HG03280 (cell line): ENCODE results near the gene ZBTB46.

Experiments used
- ATAC-seq: cut with Tn5 transposase; IDR thresholded peaks from one replicate; pipeline ENCODE4 v1.9.1; 2021; ENCODE audit warnings: mild to moderate bottlenecking, moderate library complexity; ENCODE audit not compliant: unreplicated experiment

ZBTB46 gene

DNA sequence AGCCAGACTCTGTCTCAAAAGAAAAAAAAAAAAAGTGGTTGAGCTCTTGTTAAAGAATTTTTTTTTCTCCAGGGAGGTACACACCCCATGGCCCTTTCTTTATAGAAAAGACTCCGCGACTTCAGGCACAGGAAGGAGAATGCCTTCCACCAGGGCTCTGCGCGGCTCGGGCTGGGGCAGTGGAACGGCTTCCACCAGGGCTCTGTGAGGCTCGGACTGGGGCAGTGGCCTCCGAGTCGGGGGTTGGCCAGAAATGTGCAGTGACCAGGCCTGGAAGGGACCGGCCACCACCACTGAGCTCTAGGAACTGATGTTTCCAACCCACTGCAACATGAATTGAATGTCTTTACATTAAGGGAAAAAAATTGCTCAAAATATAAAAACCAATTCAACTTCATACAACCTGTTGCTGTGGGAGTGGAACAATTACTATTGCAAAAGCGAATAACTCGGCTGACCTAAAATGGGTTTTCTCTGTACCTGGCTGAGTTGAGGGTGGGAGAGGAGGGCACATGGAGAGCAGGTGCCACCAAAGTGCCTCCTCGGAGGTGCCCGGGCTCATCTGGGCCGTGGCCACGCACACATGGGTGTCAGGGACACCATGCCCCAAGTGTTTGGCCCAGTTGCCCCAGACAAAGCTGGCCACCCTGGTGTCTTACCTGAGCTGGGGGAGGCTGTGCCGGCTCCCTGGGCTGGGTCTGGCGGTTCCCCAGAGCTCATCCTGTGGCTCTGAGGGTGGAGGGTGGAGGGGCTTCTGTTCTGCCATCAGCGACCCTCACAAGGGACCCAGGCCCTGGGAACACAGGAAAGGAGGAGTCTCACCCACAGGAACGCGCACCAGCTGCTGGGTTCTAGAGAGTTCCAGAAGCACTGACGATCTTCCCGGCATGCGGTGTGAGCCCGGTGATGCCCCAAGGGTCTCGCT is 62.2 kb downstream of the ZBTB46 start:
- no peak for ATAC-seq

DNA sequence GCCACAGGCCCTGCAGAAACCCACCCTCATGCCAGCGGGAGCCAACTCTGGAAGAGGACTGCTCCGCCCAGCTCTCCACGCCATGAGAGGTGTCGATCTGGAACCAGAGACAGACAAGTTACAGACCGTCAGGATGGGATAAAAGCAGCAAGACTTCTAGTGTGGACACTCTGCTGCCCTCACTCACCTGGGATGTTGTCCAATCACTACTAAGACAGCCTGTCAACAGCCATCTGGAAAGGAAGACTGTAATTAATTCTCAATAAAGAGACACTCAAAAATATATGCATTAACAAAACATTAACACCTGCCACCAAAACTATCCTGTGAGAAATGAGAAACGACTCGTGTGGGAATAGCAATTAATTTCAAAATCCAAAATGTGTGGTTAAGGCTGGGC is 63.2 kb downstream of the ZBTB46 start:
- ATAC-seq = no peak

DNA sequence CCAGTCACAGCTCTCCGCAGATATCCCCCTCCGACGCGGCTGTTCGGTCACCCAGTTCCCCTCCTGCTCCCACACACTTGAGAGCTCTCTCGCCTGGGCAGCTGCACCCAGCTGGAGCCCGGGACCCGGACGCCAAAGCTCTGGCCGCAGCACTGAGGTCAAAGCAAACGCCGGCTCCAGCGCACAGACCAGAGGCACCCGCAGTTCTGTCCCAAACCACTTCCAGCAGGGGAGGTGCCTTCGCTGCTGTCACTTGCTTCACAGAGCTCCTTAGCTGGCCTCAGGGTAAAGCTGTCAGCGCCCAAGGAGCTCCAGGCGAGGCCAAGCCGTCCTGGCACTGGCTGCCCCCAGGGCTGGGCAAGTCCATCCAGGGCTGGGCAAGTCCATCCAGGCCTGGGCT is 63.6 kb downstream of the ZBTB46 start:
- no peak for ATAC-seq

DNA sequence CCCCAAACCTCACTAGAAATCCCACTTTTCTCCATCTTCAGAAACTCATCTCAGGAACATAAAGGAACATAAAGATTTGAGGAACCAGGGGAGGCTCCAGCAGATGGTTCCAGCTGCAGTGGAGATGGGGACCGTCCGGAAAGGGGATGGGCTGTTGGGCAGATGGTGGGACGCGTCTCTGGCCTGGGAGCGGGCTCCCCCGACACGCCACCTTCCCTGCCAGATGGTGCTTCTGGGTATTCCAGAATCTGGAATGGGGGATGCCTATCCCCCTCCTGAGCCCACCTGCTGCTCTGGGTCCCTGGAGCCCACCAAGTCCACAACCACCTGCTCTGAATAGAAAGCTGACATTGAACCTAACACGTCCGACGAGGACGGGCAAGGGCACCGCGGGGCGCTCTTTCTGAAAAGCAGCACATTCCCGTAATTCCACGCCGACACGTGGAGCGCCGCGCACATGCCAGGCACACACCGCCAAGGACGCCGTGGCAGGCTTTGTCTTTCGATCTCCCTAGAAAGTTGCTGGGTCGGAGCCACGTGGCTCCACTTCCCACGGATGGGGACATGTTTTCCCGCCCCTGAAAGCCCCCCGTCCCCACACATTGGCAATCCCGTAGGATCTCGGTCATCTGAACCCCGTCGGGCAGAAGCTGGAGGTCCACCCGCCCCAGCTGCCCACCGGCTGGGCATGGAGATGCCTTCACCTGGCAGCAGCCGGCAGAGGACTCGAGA is 64.2 kb downstream of the ZBTB46 start:
- no peak for ATAC-seq

DNA sequence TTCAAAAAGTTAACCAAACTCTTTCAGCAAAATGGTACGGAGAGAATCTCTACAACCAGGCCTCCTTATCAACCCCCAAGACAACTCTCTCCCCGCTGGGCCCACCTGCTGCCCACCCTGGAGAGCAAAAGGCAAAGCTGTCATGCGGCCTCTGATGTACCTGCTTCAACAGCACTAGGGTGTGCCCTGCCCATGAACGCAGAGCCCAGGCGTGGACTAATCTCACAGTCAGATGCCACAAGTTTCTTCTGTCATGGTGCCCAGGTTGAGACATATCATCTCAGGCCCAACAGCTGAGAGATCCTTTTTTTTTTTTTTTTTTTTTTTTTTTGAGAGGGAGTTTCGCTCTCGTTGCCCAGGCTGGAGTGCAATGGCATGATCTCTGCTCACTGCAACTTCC is 65.2 kb downstream of the ZBTB46 start:
- no peak for ATAC-seq

DNA sequence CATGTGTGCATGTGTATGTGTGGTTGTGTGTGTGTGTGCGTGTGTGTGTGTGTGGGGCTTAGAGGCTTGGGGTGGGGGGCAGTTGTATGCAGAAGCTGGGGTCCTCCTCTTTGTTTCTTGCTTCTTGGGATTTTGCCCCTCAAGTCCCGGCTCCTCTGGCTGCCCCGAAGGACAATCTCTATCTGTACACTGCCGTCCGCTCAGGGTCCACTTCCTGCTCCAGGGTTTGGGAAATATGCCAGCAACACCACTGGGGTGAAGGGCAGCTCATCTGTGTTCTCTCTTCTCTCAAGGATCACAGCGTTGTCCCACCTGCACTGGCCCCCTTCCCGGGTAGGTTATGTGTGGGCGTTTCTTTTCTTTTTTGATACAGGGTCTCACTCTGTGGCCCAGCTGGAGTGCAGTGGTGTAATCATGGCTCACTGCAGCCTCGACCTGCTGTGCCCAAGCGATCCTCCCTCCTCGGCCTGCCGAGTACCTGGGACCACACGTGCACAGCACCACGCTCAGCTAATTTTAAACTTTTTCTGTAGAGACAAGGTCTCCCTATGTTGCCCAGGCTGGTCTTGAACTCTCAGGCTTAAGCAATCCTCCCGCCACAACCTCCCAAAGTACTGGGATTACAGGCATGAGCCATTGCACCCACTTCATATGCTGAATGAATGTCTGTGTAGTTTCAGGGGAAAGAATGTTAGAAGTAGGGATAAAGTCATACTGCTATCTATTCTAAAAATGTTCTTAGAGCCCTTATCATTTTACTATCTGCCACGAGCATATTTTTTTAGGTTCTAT is 65.8 kb downstream of the ZBTB46 start:
- ATAC-seq = no peak

DNA sequence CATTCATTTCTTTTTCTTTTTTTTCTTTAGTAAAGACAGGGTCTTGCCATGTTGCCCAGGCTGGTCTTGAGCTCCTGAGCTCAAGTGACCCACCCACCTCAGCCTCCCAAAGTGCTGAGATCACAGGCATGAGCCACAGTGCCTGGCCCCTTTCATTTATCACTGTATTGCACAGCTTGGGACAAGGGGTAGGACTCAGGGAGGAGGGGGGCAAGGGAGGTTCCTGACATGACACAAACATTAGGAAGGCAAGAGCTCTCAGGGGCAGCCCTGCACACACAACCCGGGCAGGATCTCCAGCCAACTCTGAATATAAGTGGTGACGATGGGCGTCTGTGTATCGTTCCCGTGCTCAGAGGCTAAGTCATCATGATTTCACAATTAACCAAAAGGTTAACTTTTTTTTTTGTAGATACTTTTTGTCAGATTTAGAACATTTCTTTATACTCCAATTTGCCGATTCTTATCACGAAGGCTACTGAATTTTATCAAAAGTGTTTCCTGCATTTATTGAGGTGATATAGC is 71.6 kb downstream of the ZBTB46 start:
- ATAC-seq = no peak

DNA sequence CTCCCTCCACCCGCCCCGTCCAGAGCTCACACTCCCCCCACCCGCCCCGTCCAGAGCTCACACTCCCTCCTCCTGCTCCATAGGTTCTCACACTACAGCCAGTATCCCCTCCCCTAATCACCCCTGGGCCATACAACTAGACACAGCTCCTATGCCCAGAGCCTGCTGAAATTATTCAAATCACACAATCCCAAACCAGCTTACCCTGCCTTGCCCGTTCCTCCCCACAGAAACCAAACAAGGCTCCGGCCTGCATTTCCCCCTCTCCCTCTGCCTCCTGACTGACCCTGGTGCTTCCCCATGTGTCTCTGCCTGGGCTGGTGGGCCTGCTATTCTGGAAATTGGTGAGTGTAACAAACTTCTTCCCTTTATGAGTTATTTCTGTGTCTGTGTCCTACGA is 72.9 kb downstream of the ZBTB46 start:
- no peak for ATAC-seq

DNA sequence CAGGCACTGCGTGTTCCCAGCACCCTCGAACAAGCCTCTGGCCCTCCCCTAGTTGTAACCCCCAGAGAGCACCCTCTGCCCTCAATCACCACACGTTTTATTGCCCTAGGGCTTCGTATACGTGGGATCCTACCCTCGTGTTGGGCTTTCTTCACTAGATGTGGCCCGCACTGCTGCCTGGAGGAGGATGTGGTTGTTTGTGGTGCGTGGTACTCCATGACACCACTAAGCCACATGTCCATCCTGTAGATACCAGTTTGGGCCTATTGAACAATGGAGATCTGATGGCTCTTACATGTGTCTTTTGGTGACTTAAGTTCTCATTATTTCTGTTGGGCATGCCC is 74.4 kb downstream of the ZBTB46 start:
- no peak for ATAC-seq

DNA sequence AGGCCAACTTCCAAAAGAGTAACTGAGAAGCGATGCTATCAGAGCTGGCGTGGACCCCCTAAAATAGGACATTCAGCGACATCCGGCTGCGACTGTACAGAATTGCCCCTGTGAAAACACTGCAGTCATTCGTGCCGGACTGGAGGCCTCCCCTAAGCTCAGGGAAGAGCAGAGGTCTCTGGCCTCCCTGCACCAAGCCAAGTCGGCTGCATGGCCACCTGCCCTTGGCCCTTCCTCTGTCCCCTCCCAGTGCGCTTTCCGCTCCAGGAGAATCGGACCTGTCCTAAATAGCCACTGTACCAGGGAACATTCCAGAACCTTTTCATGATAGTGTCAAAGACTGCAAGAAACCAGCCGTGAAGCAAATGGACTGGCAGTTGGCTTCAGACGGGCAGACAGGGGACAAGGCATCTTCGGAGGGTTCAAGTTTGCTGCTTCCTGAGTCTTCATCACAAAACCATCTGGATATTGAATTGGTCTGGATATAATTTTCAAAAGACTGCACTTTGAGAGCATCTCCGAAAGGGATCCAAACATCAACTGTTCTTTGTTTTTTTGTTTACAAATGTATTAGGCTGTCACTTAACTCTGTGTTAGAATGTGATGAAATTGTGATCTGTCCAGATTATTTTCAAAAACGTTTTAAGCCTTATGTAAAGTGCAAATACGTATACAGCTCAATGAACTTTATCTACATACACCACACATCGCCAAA is 75.0 kb downstream of the ZBTB46 start:
- ATAC-seq = no peak

DNA sequence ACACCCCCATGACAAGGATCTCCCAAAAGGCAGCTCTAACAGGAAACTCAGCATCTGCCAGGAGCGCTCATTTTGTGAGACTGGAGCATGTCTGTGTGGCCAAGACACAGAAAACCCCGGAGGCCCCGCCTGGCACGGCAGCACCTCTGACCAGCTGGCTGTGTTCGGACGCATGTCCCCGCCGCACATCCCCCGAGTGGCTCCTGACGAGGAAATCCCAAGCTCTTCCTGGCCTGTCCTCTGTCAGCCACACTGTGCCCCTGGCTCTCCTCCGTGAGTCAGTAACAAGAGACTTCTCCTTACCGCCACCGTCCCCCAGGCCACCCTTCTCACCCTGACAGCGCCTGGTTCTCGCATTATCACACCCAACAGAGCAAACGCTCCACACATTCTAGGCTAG is 77.1 kb downstream of the ZBTB46 start:
- ATAC-seq = no peak

DNA sequence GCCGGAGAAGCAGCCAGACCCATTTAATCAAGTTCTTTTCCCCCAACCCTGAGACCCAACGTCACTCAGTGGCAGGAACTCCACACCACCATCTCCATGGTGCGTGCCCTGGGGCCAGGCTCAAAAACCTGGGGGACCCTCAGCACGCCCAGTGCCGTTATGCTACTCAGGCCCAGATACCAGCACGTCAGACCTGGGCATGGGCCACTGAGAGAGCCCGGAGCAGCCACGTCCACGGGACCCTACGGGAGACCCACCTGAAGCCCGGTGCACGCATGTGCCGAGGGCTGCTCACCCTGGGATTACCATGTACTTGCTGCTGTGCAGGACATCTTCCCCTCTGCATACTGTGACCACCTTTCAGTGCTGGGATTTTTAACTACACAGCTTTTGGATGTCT is 77.7 kb downstream of the ZBTB46 start:
- ATAC-seq = no peak

DNA sequence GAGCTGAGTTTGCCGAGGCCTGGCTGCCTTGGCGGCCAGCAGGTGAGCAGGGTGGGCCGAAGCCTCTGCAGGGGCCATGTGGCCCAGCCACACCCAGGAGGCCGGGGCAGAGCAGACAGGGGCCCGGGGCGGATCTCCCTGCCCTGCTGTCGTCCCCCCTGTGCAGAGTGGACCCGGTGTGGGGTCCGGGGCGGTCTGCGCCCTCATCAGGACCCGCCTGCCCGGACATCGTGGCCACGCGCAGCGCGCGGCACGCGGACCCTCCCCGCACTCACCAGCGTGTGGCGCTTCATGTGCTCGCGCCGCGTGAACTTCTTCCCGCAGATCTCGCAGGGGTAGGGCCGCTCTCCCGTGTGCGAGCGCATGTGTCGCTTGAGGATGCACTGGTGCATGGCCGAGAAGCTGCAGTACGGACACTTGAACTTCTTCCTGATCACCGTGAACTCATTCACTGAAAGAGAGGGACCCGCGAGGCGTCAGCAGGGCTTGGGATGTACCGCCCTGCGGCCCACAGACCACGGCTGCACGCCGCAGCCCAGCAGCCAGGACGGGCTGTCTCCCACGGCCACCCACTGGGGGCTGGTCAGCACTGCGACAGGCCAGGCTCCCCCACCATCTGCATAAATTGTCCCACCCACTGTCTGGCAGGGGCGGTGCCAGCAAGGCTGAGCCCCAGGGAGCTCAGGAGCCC is 78.5 kb downstream of the ZBTB46 start:
- no peak for ATAC-seq

DNA sequence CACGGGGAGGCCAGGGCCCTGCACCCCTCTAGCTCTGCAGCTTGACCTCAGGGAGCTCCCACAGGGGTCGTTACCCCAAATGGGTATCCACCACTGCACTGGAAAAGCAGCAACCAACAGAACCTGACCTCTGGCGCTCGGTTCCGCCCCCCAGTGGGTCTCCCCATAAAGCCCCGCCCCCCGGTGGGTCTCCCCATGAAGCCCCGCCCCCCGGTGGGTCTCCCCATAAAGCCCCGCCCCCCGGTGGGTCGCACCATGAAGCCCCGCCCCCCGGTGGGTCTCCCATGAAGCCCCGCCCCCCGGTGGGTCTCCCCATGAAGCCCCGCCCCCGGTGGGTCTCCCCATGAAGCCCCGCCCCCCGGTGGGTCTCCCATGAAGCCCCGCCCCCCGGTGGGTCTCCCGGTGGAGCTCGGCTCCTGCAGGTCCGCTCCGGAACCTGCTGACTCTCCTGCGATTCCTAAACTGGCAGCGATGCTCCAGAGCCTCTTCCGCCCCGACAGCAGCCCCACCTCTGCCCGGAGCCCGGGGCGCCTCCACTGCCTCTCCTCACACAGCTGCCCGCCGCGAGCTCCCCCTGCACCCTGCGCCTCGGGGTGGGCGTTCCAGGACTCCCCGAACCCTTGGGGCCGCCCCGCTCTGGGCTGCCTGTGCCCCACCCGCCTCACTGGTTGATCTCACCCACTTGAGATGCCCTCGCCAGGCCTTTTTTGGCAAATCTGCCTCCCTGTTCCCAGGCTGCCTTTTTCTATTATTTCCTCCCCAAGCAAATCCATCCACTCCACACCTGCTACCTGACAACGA is 79.4 kb downstream of the ZBTB46 start:
- ATAC-seq = no peak

DNA sequence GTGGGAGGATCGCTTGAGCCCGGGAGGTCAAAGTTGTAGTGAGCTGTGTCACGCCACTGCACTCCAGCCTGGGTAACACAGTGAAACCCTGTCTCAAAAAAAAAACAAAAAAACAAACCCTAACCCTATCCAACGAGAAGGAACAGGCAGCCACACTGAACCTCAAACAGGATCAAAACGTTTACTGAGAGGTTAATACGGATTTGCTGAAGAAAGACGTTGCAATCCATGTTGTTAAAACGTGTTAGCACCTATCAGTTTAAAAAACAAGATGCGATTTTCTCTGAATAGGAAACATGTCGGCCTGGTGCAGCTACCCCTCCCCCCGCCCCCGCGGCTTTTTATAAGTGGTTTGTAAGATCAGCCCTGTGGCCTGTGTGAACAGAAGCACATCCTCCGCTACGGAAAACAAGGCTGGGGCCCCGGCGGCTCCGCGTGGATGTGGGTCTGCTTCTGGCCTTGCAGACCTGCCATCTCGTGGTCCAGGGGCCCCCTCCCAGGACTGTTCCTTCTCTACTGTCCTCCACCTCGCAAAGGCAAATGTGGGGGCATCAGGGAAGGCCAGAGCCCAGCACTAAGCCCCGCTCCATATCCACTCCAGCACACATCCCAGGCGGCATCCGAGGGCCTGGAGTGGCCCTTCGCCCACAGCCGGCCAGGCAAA is 80.1 kb downstream of the ZBTB46 start:
- ATAC-seq = no peak

DNA sequence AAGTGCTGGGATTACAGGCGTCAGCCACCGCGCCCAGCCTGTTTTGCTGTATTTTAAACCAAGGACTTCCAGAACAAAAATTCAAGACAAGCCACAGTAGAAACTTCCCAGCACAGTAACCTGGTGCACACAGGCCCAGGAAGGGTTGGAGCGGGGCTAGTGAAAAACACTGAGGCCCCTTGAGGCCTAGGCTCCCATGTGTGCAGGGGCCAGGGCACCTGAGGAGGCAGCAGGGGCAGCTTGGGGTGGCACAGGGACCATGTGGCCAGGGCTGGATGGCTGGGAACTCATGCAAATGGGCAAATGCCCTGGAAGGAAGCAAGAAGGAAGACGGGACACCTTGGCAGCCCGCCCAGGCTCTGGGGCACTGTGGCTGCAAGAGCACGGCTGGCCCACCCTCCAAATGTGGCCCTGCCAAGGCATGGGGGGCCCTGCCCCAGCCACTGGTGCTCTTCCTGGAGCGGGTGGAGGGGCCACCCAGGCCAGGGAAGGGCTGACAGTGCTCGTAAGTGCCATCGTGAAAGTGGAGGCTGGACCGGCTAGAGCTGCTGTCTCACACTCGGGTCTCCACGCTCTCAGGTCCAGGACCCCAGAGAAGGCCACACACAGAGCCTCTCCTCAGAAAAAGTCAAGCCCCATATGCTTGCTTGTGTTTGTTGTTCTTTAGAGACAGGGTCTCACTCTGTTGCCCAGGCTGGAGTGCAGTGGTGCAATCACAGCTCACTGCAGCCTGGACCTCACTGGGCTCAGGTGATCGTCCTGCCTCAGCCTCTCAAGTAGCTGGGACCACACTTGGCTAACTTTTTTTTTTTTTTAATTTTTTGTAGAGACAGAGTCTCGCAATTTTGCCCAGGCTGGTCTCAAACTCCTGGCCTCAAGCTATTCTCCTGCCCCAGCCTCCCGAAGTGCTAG is 81.2 kb downstream of the ZBTB46 start:
- no peak for ATAC-seq

DNA sequence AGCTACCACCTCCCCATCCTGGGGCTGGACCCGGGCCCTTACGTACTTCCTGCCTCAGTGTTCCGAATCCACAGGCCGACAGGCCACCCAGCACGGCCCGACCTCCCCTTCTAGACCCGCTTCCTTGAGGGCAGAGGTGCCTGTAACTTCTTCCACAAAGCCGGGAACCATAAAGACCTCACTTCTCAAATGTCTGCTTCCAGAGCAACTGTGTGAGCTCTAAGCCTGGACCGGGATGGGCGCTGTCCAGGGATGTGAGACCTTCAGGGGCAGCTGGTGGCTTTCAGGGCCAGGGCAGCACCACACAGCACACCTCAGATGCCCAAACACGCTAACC is 82.2 kb downstream of the ZBTB46 start:
- ATAC-seq = no peak
